HG02571 (cell line): ENCODE measurements around the gene MIOX.

Source experiments
- ATAC-seq: cut with Tn5 transposase; IDR thresholded peaks from one replicate; pipeline ENCODE4 v1.9.1; 2021; ENCODE audit warnings: mild to moderate bottlenecking, moderate library complexity; ENCODE audit not compliant: unreplicated experiment

Gene MIOX

GRCh38 chr22:50454556-50455075 lies 32.0 kb upstream of the MIOX start:
- ATAC-seq = no peak

GRCh38 chr22:50455201-50455600 lies 31.5 kb upstream of the MIOX start:
- no peak for ATAC-seq

GRCh38 chr22:50456026-50456425 lies 30.6 kb upstream of the MIOX start:
- no peak for ATAC-seq

- ATAC-seq = no peak
Observed at GRCh38 chr22:50456466-50457234, 30.0 kb upstream of the MIOX start.

- no peak for ATAC-seq
Observed at GRCh38 chr22:50459016-50459415, 27.6 kb upstream of the MIOX start.

- no peak for ATAC-seq
Observed at GRCh38 chr22:50459496-50460140, 27.0 kb upstream of the MIOX start.

GRCh38 chr22:50460938-50461337 lies 25.7 kb upstream of the MIOX start:
- ATAC-seq = no peak

GRCh38 chr22:50461536-50461935 lies 25.1 kb upstream of the MIOX start:
- no peak for ATAC-seq

- no peak for ATAC-seq
Observed at GRCh38 chr22:50461979-50462540, 24.6 kb upstream of the MIOX start.

GRCh38 chr22:50463188-50463900 lies 23.3 kb upstream of the MIOX start:
- ATAC-seq = no peak

GRCh38 chr22:50464451-50464850 lies 22.2 kb upstream of the MIOX start:
- ATAC-seq = no peak

- no peak for ATAC-seq
Observed at GRCh38 chr22:50465066-50465930, 21.4 kb upstream of the MIOX start.

- no peak for ATAC-seq
Observed at GRCh38 chr22:50467341-50467740, 19.3 kb upstream of the MIOX start.

GRCh38 chr22:50467773-50468440 lies 18.8 kb upstream of the MIOX start:
- ATAC-seq = no peak

- ATAC-seq = no peak
Observed at GRCh38 chr22:50468626-50469025, 18.0 kb upstream of the MIOX start.

GRCh38 chr22:50469377-50470305 lies 17.0 kb upstream of the MIOX start:
- ATAC-seq = peak; percentile 42

GRCh38 chr22:50470491-50470890 lies 16.2 kb upstream of the MIOX start:
- ATAC-seq = no peak

- ATAC-seq = no peak
Observed at GRCh38 chr22:50471197-50471847, 15.3 kb upstream of the MIOX start.
